H1 (cell line): ENCODE measurements around the gene ACSL3. TPM values are rescaled to one million over a fixed set of nuclear protein-coding genes. Genes with fewer than 3 reads are reported as not detected.

Experiments used
- CTCF ChIA-PET: fragments of 300-600 bp; sonication (Branson Sonifier 250); formaldehyde crosslinking; loops from one replicate; lab custom pipeline; 2021; ENCODE audit not compliant: partially characterized antibody; lab: Charles Lee
- POLR2A ChIA-PET: fragments of 300-600 bp; sonication (Branson Sonifier 250); formaldehyde crosslinking; loops from one replicate; lab custom pipeline; 2021; ENCODE audit warnings: inconsistent platforms; ENCODE audit not compliant: partially characterized antibody; lab: Charles Lee
- DNase-seq, 2 experiments: peaks; one replicate each; pipeline versions ENCODE4 v3.0.0 to v3.0.0-alpha.2; 2010 to 2022; ENCODE audit warnings: low spot score in 2 of 2, low read depth in 1 of 2, mixed read lengths in 1 of 2
- FAIRE-seq: peaks from 2 replicates; lab custom pipeline; 2011; peaks lifted over from hg19 to GRCh38; lab: Jason Lieb, UNC
- H2AFZ ChIP-seq: 2 replicates; pipeline ENCODE4 v1.8.1; 2012; ENCODE audit warnings: low read length, inconsistent platforms
- H2AK5ac ChIP-seq: 2 replicates; pipeline ENCODE4 v1.6.1; 2013; ENCODE audit warnings: low read depth, low read length
- H2BK120ac ChIP-seq: replicated peaks from 2 replicates; pipeline ENCODE3; 2013; ENCODE audit warnings: low read depth, low read length, inconsistent platforms
- H2BK12ac ChIP-seq: 2 replicates; pipeline ENCODE4 v1.6.1; 2013; ENCODE audit warnings: low read depth, low read length
- H2BK15ac ChIP-seq: 2 replicates; pipeline ENCODE4 v1.6.1; 2013; ENCODE audit warnings: low read length
- H2BK20ac ChIP-seq: 2 replicates; pipeline ENCODE4 v1.6.1; 2013; ENCODE audit warnings: low read length
- H2BK5ac ChIP-seq: 2 replicates; pipeline ENCODE4 v1.6.1; 2013; ENCODE audit warnings: low read depth, low read length
- H3K14ac ChIP-seq: 2 replicates; pipeline ENCODE4 v1.6.1; 2013; ENCODE audit warnings: inconsistent platforms; ENCODE audit not compliant: insufficient read length
- H3K18ac ChIP-seq: 2 replicates; pipeline ENCODE4 v1.6.1; 2013; ENCODE audit warnings: low read length; ENCODE audit errors: extremely low read depth
- H3K23ac ChIP-seq: 2 replicates; pipeline ENCODE4 v1.6.1; 2013; ENCODE audit warnings: inconsistent platforms; ENCODE audit not compliant: insufficient read length
- H3K23me2 ChIP-seq: 2 replicates; pipeline ENCODE4 v1.6.1; 2013; ENCODE audit warnings: low read depth, low read length
- H3K27ac ChIP-seq: 2 replicates; pipeline ENCODE4 v1.6.1; 2011; ENCODE audit warnings: low read depth, low read length, inconsistent platforms
- H3K27me3 ChIP-seq, 4 experiments: replicated peaks in 1 of 4; 1 replicate in 1 of 4; 2 replicates in 3 of 4; pipeline versions ENCODE4 v1.6.1 to v1.8.1; 2011 to 2013; ENCODE audit warnings: low read length in 3 of 4, mild to moderate bottlenecking in 3 of 4, inconsistent platforms in 2 of 4, mixed read lengths in 2 of 4, moderate library complexity in 1 of 4; ENCODE audit not compliant: control insufficient read depth in 3 of 4, insufficient read depth in 3 of 4; ENCODE audit errors: extremely low read depth in 1 of 4
- H3K36me3 ChIP-seq, 4 experiments: 2 replicates each; pipeline versions ENCODE4 v1.6.1 to v1.8.1; 2011 to 2013; ENCODE audit warnings: mild to moderate bottlenecking in 4 of 4, low read length in 3 of 4, moderate library complexity in 2 of 4, control low read depth in 1 of 4, inconsistent platforms in 1 of 4; ENCODE audit not compliant: insufficient read depth in 4 of 4, control insufficient read depth in 2 of 4
- H3K4ac ChIP-seq: replicated peaks from 2 replicates; pipeline ENCODE3; 2013; ENCODE audit warnings: low read length, low read depth, mixed read lengths, inconsistent platforms; ENCODE audit not compliant: insufficient read length
- H3K4me1 ChIP-seq, 4 experiments: replicated peaks in 1 of 4; 1 replicate in 1 of 4; 2 replicates in 3 of 4; pipeline versions ENCODE4 v1.6.1 to v1.8.1; 2011 to 2013; ENCODE audit warnings: low read length in 3 of 4, inconsistent platforms in 2 of 4, mixed read lengths in 1 of 4; ENCODE audit not compliant: insufficient read depth in 4 of 4, control insufficient read depth in 3 of 4
- H3K4me2 ChIP-seq, 2 experiments: 2 replicates each; pipeline versions ENCODE4 v1.6.1 to v1.8.1; 2011 to 2013; ENCODE audit warnings: low read depth in 2 of 2, low read length in 2 of 2, control low read depth in 1 of 2, inconsistent platforms in 1 of 2, mild to moderate bottlenecking in 1 of 2; ENCODE audit not compliant: insufficient read depth in 1 of 2
- H3K4me3 ChIP-seq, 4 experiments: fragments of 200-600, 300-600 bp in 1 of 4; sonication (generic), shearing (Covaris generic), sonication (Bioruptor Twin) in 1 of 4; 2 replicates each; pipeline versions ENCODE4 v1.5.1 to v1.8.1; 2011 to 2016; ENCODE audit warnings: low read length in 4 of 4, low read depth in 3 of 4, control low read depth in 2 of 4, inconsistent platforms in 2 of 4, mild to moderate bottlenecking in 2 of 4, mixed read lengths in 1 of 4, moderate library complexity in 1 of 4; ENCODE audit not compliant: insufficient read depth in 2 of 4; ENCODE audit errors: extremely low read depth in 1 of 4
- H3K56ac ChIP-seq: replicated peaks from 2 replicates; pipeline ENCODE3; 2013; ENCODE audit warnings: low read depth, mild to moderate bottlenecking, mixed read lengths, low read length, inconsistent platforms; ENCODE audit not compliant: insufficient read length
- H3K79me1 ChIP-seq: 2 replicates; pipeline ENCODE4 v1.6.1; 2013; ENCODE audit warnings: low read depth, low read length, control low read depth
- H3K79me2 ChIP-seq, 2 experiments: 2 replicates each; pipeline versions ENCODE4 v1.6.1 to v1.8.1; 2012 to 2013; ENCODE audit warnings: low read length in 2 of 2, mild to moderate bottlenecking in 2 of 2, inconsistent platforms in 1 of 2; ENCODE audit not compliant: insufficient read depth in 2 of 2, control insufficient read depth in 1 of 2
- H3K9ac ChIP-seq, 4 experiments: replicated peaks in 1 of 4; 1 replicate in 1 of 4; 2 replicates in 3 of 4; pipeline versions ENCODE4 v1.6.1 to v1.8.1; 2011 to 2013; ENCODE audit warnings: low read depth in 3 of 4, low read length in 3 of 4, control low read depth in 2 of 4, mild to moderate bottlenecking in 2 of 4, moderate library complexity in 2 of 4, inconsistent platforms in 1 of 4; ENCODE audit errors: extremely low read depth in 1 of 4
- H3K9me3 ChIP-seq, 2 experiments: 2 replicates each; pipeline versions ENCODE4 v1.6.1 to v1.8.1; 2012 to 2013; ENCODE audit warnings: mild to moderate bottlenecking in 2 of 2, moderate library complexity in 2 of 2, control low read depth in 1 of 2, inconsistent platforms in 1 of 2, low read depth in 1 of 2, low read length in 1 of 2, mixed read lengths in 1 of 2; ENCODE audit not compliant: insufficient read depth in 2 of 2
- H4K20me1 ChIP-seq, 2 experiments: replicated peaks in 1 of 2; 2 replicates each; pipeline versions ENCODE3 to v1.8.1; 2011 to 2013; ENCODE audit warnings: inconsistent platforms in 2 of 2, low read length in 2 of 2, mild to moderate bottlenecking in 1 of 2; ENCODE audit not compliant: insufficient read depth in 2 of 2, control insufficient read depth in 1 of 2
- H4K5ac ChIP-seq: 2 replicates; pipeline ENCODE4 v1.6.1; 2013; ENCODE audit warnings: low read length, low read depth, mixed read lengths, inconsistent platforms; ENCODE audit not compliant: insufficient read length
- H4K8ac ChIP-seq: 2 replicates; pipeline ENCODE4 v1.8.0; 2013; ENCODE audit warnings: mild to moderate bottlenecking, moderate library complexity, low read length, inconsistent platforms; ENCODE audit not compliant: insufficient read depth; ENCODE audit errors: extremely low read depth
- H4K91ac ChIP-seq: replicated peaks from 2 replicates; pipeline ENCODE3; 2013; ENCODE audit warnings: low read length, mixed read lengths, inconsistent platforms; ENCODE audit not compliant: insufficient read length
- NRF1 ChIP-seq: IDR thresholded peaks from 2 replicates; pipeline ENCODE4 v1.6.1; 2011; ENCODE audit warnings: mild to moderate bottlenecking, low read depth, low read length, improper control_type of control experiment
- SAP30 ChIP-seq: fragments of 300-600 bp; sonication (generic); IDR thresholded peaks from 2 replicates; pipeline ENCODE4 v1.7.1; 2012; ENCODE audit warnings: low read length, moderate library complexity, mild to moderate bottlenecking, inconsistent platforms; ENCODE audit not compliant: insufficient read depth, insufficient replicate concordance
- WGBS, 2 experiments: shearing (Covaris generic) in 1 of 2; methylation state at CpG; one replicate each; pipeline versions ENCODE4 v1.1.6 to v1.1.7; 2013 to 2015; ENCODE audit warnings: low lambda C conversion rate in 2 of 2, mixed read lengths in 2 of 2, inconsistent platforms in 1 of 2, low coverage in 1 of 2, missing lambda C conversion rate in 1 of 2; ENCODE audit not compliant: insufficient replicate concordance in 2 of 2, insufficient coverage in 1 of 2, insufficient read length in 1 of 2; ENCODE audit errors: extremely low coverage in 1 of 2, missing lambda C conversion rate in 1 of 2; 5-methylcytosine and 5-hydroxymethylcytosine counted together
- polyA plus RNA-seq, 7 experiments: library from polyadenylated mRNA; depleted of rRNA in 3 of 7; stranded (reverse) in 5 of 7; unstranded in 2 of 7; fragments of >200 nt in 5 of 7; fragments of 200-250 nt in 2 of 7; gene quantifications; 1 replicate in 5 of 7; 2 replicates in 1 of 7; 4 replicates in 1 of 7; pipeline versions ENCODE4 v1.2.1 to v1.2.3, GENCODE V29; 2011 to 2013; ENCODE audit warnings: missing spikeins in 2 of 7, mixed read lengths in 2 of 7
- total RNA-seq: library from RNA; stranded (reverse); fragmentation: NEBNext Ultra II Directional; extraction: Animal tissue kit (Norgen Biotek cat#: 25700); gene quantifications from 2 replicates; pipeline ENCODE4 v1.2.1, GENCODE V29; 2021

The ACSL3 gene
- total and polyA plus RNA-seq, 2 of the 8 experiments (the other 6 are each of a cell fraction or from before 2014, with no cell fraction given) = 37.5 to 98.1 TPM

GRCh38 chr2:222883420-222883819, 22.6 kb downstream of the ACSL3 start:
- ChIA-PET POLR2A (interaction anchor here (1.5 kb wide), 1 partner anchor 22 kb away, joined by 4 read pairs; no protein-coding TSS in a partner anchor), CTCF (interaction anchor here (0.5 to 0.8 kb wide), 2 partner anchors 18 to 87 kb away, joined by 3 read pairs; no protein-coding TSS in a partner anchor)
- WGBS, 2 experiments = 91% methylated on average over 3 of the region's 3 CpGs; no CpG with 5 or more reads in 1 of the 2 experiments
- H3K4ac ChIP-seq = no peak overlapping the region
- no peak overlapping the region for H4K8ac ChIP-seq
- no peak overlapping the region for H3K9ac ChIP-seq
- H3K4me1 ChIP-seq = peaks cover 0 to 4% (median 0%) of the 10 kb centered on the region in 4 experiments; a peak in 1 of 7 replicates
- H3K4me3 ChIP-seq = no peak overlapping the region
- no peak overlapping the region for H2BK15ac ChIP-seq
- no peak overlapping the region for H4K91ac ChIP-seq
- H2AFZ ChIP-seq = no peak overlapping the region
- H4K5ac ChIP-seq = no peak overlapping the region
- FAIRE-seq (no peak), DNase-seq (no peak)
- peaks cover 0 to 8% of the 10 kb centered on the region in 2 experiments; a peak in 2 of 4 replicates for H3K9me3 ChIP-seq
- H2AK5ac ChIP-seq = no peak overlapping the region
- no peak overlapping the region for H3K18ac ChIP-seq
- H2BK5ac ChIP-seq = no peak overlapping the region
- H2BK120ac ChIP-seq = no peak overlapping the region
- H2BK20ac ChIP-seq = no peak overlapping the region
- peaks cover 0 to 3% (median 0%) of the 10 kb centered on the region in 4 experiments; a peak in 1 of 8 replicates for H3K36me3 ChIP-seq
- no peak overlapping the region for H3K14ac ChIP-seq
- H3K23me2 ChIP-seq = no peaks in the 10 kb centered on the region
- H3K79me1 ChIP-seq = peaks cover 5% of the 10 kb centered on the region
- no peak overlapping the region for H3K56ac ChIP-seq
- no peak overlapping the region for H3K23ac ChIP-seq
- H2BK12ac ChIP-seq = no peak overlapping the region
- H4K20me1 ChIP-seq = peaks cover 3 to 13% of the 10 kb centered on the region in 2 experiments
- no peak overlapping the region for H3K4me2 ChIP-seq
- no peak overlapping the region for H3K27ac ChIP-seq
- H3K27me3 ChIP-seq = no peaks in the 10 kb centered on the region
- H3K79me2 ChIP-seq = peaks cover 7 to 98% of the 10 kb centered on the region in 2 experiments
- TF ChIP-seq SAP30 (no peak), NRF1 (no peak)
